Fibroblast of lung (primary cell): Measurements from ENCODE around the gene HK2.

Experiments
- EZH2 ChIP-seq: IDR thresholded peaks from 2 replicates; pipeline ENCODE4 v1.5.1; 2012; ENCODE audit warnings: low read length, control low read depth, mild to moderate bottlenecking; ENCODE audit errors: missing control alignments
- TF ChIP-seq, protein P1 (sequence below), 2 donors: IDR thresholded peaks in 1 of 2; conservative IDR thresholded peaks in 1 of 2; 1 replicate in 1 of 2; 2 replicates in 1 of 2; pipeline ENCODE4 v1.5.1; 2011 to 2012; ENCODE audit warnings: low read length in 2 of 2, control low read depth in 1 of 2, inconsistent platforms in 1 of 2, low read depth in 1 of 2, mild to moderate bottlenecking in 1 of 2

- TF ChIP-seq, protein P1, sequence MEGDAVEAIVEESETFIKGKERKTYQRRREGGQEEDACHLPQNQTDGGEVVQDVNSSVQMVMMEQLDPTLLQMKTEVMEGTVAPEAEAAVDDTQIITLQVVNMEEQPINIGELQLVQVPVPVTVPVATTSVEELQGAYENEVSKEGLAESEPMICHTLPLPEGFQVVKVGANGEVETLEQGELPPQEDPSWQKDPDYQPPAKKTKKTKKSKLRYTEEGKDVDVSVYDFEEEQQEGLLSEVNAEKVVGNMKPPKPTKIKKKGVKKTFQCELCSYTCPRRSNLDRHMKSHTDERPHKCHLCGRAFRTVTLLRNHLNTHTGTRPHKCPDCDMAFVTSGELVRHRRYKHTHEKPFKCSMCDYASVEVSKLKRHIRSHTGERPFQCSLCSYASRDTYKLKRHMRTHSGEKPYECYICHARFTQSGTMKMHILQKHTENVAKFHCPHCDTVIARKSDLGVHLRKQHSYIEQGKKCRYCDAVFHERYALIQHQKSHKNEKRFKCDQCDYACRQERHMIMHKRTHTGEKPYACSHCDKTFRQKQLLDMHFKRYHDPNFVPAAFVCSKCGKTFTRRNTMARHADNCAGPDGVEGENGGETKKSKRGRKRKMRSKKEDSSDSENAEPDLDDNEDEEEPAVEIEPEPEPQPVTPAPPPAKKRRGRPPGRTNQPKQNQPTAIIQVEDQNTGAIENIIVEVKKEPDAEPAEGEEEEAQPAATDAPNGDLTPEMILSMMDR (conservative IDR thresholded peaks at IDR 0.05 in 1 of 2, IDR thresholded peaks at IDR 0.05 in 1 of 2; ENCODE audit: low read depth in 1 of 2, low read length in 2 of 2): no peak
- TF ChIP-seq EZH2: no peak
Observed at GRCh38 chr2:74921236-74921736, 87.4 kb downstream of the HK2 start.
